Measurements from ENCODE around the gene ZNF274. TPM values are rescaled to one million over a fixed set of nuclear protein-coding genes. Genes with fewer than 3 reads are reported as not detected.

Gene ZNF274
- total RNA-seq, 1 experiment from 2014 or later, result 14.1 TPM

- no peaks in the 10 kb centered on the region for H3K9me2 ChIP-seq (replicated peaks; ENCODE audit: insufficient read depth, low read length)
- no peak overlapping the region for H3K27ac ChIP-seq (ENCODE audit: low read length)
- H3K36me3 ChIP-seq (ENCODE audit: insufficient read depth, low read length), result no peaks in the 10 kb centered on the region; the same call in 1 of the 2 replicates
- H3K79me2 ChIP-seq (ENCODE audit: low read length), result peaks cover 3% of the 10 kb centered on the region
- H3K9me3 ChIP-seq (ENCODE audit: low read length), result peaks cover 49% of the 10 kb centered on the region
- H3K4me3 ChIP-seq (ENCODE audit: low read length), result no peak overlapping the region
- peaks cover 6% of the 10 kb centered on the region for H3K4me1 ChIP-seq (ENCODE audit: low read length)
- no peak overlapping the region for H2AFZ ChIP-seq (ENCODE audit: low read length)
- H3K4me2 ChIP-seq (ENCODE audit: low read depth, low read length, poor library complexity, severe bottlenecking), result no peak overlapping the region
- no peak for DNase-seq
- H3K9ac ChIP-seq (ENCODE audit: low read length), result no peak overlapping the region
- H3K27me3 ChIP-seq (ENCODE audit: low read length), result no peaks in the 10 kb centered on the region
- H4K20me1 ChIP-seq (ENCODE audit: insufficient read depth, low read depth, low read length), result no peaks in the 10 kb centered on the region
Measured at GRCh38 chr19:58154679-58155648, 27.9 kb upstream of the ZNF274 start.

- DNase-seq, result no peak
- H4K20me1 ChIP-seq (ENCODE audit: insufficient read depth, low read depth, low read length), result no peaks in the 10 kb centered on the region
- H3K4me3 ChIP-seq (ENCODE audit: low read length), result no peak overlapping the region
- no peaks in the 10 kb centered on the region for H3K4me1 ChIP-seq (ENCODE audit: low read length)
- H3K27me3 ChIP-seq (ENCODE audit: low read length), result no peaks in the 10 kb centered on the region
- H2AFZ ChIP-seq (ENCODE audit: low read length), result no peak overlapping the region
- H3K79me2 ChIP-seq (ENCODE audit: low read length), result no peaks in the 10 kb centered on the region
- H3K27ac ChIP-seq (ENCODE audit: low read length), result no peak overlapping the region
- H3K9me3 ChIP-seq (ENCODE audit: low read length), result peaks cover 47% of the 10 kb centered on the region
- no peak overlapping the region for H3K9ac ChIP-seq (ENCODE audit: low read length)
- no peaks in the 10 kb centered on the region for H3K9me2 ChIP-seq (replicated peaks; ENCODE audit: insufficient read depth, low read length)
- H3K36me3 ChIP-seq (ENCODE audit: insufficient read depth, low read length), result no peaks in the 10 kb centered on the region
- no peak overlapping the region for H3K4me2 ChIP-seq (ENCODE audit: low read depth, low read length, poor library complexity, severe bottlenecking)
Measured at GRCh38 chr19:58157045-58157728, 25.7 kb upstream of the ZNF274 start.

GRCh38 chr19:58166268-58166667 lies 16.6 kb upstream of the ZNF274 start:
- no peaks in the 10 kb centered on the region for H3K27me3 ChIP-seq (ENCODE audit: low read length)
- no peak for DNase-seq
- H4K20me1 ChIP-seq (ENCODE audit: insufficient read depth, low read depth, low read length), result no peaks in the 10 kb centered on the region
- H3K4me1 ChIP-seq (ENCODE audit: low read length), result no peaks in the 10 kb centered on the region
- H3K9ac ChIP-seq (ENCODE audit: low read length), result no peak overlapping the region
- no peak overlapping the region for H3K4me2 ChIP-seq (ENCODE audit: low read depth, low read length, poor library complexity, severe bottlenecking)
- H3K4me3 ChIP-seq (ENCODE audit: low read length), result no peak overlapping the region
- H2AFZ ChIP-seq (ENCODE audit: low read length), result no peak overlapping the region
- no peaks in the 10 kb centered on the region; the same call in 1 of the 2 replicates for H3K36me3 ChIP-seq (ENCODE audit: insufficient read depth, low read length)
- H3K9me2 ChIP-seq (replicated peaks; ENCODE audit: insufficient read depth, low read length), result no peaks in the 10 kb centered on the region
- H3K79me2 ChIP-seq (ENCODE audit: low read length), result no peaks in the 10 kb centered on the region
- peaks cover 65% of the 10 kb centered on the region for H3K9me3 ChIP-seq (ENCODE audit: low read length)
- no peak overlapping the region for H3K27ac ChIP-seq (ENCODE audit: low read length)

- DNase-seq, result no peak
- Histone ChIP-seq H3K9me3 (ENCODE audit: low read length) (peaks cover 62% of the 10 kb centered on the region), H3K27ac (ENCODE audit: low read length) (no peak overlapping the region), H3K4me3 (ENCODE audit: low read length) (no peak overlapping the region), H3K36me3 (ENCODE audit: insufficient read depth, low read length) (no peaks in the 10 kb centered on the region; the same call in 1 of the 2 replicates), H2AFZ (ENCODE audit: low read length) (no peak overlapping the region), H4K20me1 (ENCODE audit: insufficient read depth, low read depth, low read length) (no peaks in the 10 kb centered on the region), H3K4me1 (ENCODE audit: low read length) (no peaks in the 10 kb centered on the region), H3K9me2 (replicated peaks; ENCODE audit: insufficient read depth, low read length) (no peaks in the 10 kb centered on the region), H3K27me3 (ENCODE audit: low read length) (no peaks in the 10 kb centered on the region), H3K79me2 (ENCODE audit: low read length) (no peaks in the 10 kb centered on the region), H3K4me2 (ENCODE audit: low read depth, low read length, poor library complexity, severe bottlenecking) (no peak overlapping the region), H3K9ac (ENCODE audit: low read length) (no peak overlapping the region)
Measured at GRCh38 chr19:58166708-58167280, 16.1 kb upstream of the ZNF274 start.

GRCh38 chr19:58170860-58171259 lies 12.0 kb upstream of the ZNF274 start:
- H3K27me3 ChIP-seq (ENCODE audit: low read length), result no peaks in the 10 kb centered on the region
- H3K4me3 ChIP-seq (ENCODE audit: low read length), result no peak overlapping the region
- H3K9me3 ChIP-seq (ENCODE audit: low read length), result peaks cover 46% of the 10 kb centered on the region
- no peaks in the 10 kb centered on the region for H4K20me1 ChIP-seq (ENCODE audit: insufficient read depth, low read depth, low read length)
- no peak for DNase-seq
- H3K4me1 ChIP-seq (ENCODE audit: low read length), result no peaks in the 10 kb centered on the region
- no peaks in the 10 kb centered on the region for H3K9me2 ChIP-seq (replicated peaks; ENCODE audit: insufficient read depth, low read length)
- no peak overlapping the region for H3K9ac ChIP-seq (ENCODE audit: low read length)
- no peaks in the 10 kb centered on the region for H3K36me3 ChIP-seq (ENCODE audit: insufficient read depth, low read length)
- H3K27ac ChIP-seq (ENCODE audit: low read length), result no peak overlapping the region
- no peaks in the 10 kb centered on the region for H3K79me2 ChIP-seq (ENCODE audit: low read length)
- H3K4me2 ChIP-seq (ENCODE audit: low read depth, low read length, poor library complexity, severe bottlenecking), result no peak overlapping the region
- H2AFZ ChIP-seq (ENCODE audit: low read length), result no peak overlapping the region

GRCh38 chr19:58181902-58182576 lies 822 bp upstream of the ZNF274 start:
- Histone ChIP-seq H3K4me3 (ENCODE audit: low read length) (peak overlapping the region; percentile 75), H3K27ac (ENCODE audit: low read length) (peak overlapping the region; percentile 41; the same call in 1 of the 2 replicates), H3K9me3 (ENCODE audit: low read length) (peaks cover 45% of the 10 kb centered on the region), H2AFZ (ENCODE audit: low read length) (peak overlapping the region; percentile 75; the same call in 1 of the 2 replicates), H3K4me1 (ENCODE audit: low read length) (peaks cover 7% of the 10 kb centered on the region), H3K9me2 (replicated peaks; ENCODE audit: insufficient read depth, low read length) (no peaks in the 10 kb centered on the region), H3K9ac (ENCODE audit: low read length) (peak overlapping the region; percentile 49), H4K20me1 (ENCODE audit: insufficient read depth, low read depth, low read length) (no peaks in the 10 kb centered on the region), H3K36me3 (ENCODE audit: insufficient read depth, low read length) (peaks cover 23% of the 10 kb centered on the region), H3K79me2 (ENCODE audit: low read length) (peaks cover 11% of the 10 kb centered on the region), H3K4me2 (ENCODE audit: low read depth, low read length, poor library complexity, severe bottlenecking) (peak overlapping the region; percentile 72), H3K27me3 (ENCODE audit: low read length) (no peaks in the 10 kb centered on the region)
- peak; percentile 90 for DNase-seq

- peak overlapping the region; percentile 75 for H3K4me3 ChIP-seq (ENCODE audit: low read length)
- no peaks in the 10 kb centered on the region for H4K20me1 ChIP-seq (ENCODE audit: insufficient read depth, low read depth, low read length)
- H2AFZ ChIP-seq (ENCODE audit: low read length), result peak overlapping the region; percentile 75; the same call in 1 of the 2 replicates
- peaks cover 28% of the 10 kb centered on the region for H3K36me3 ChIP-seq (ENCODE audit: insufficient read depth, low read length)
- peak overlapping the region; percentile 81 for H3K9ac ChIP-seq (ENCODE audit: low read length)
- peaks cover 41% of the 10 kb centered on the region for H3K9me3 ChIP-seq (ENCODE audit: low read length)
- H3K79me2 ChIP-seq (ENCODE audit: low read length), result peaks cover 11% of the 10 kb centered on the region
- H3K27me3 ChIP-seq (ENCODE audit: low read length), result no peaks in the 10 kb centered on the region
- peaks cover 7% of the 10 kb centered on the region for H3K4me1 ChIP-seq (ENCODE audit: low read length)
- H3K4me2 ChIP-seq (ENCODE audit: low read depth, low read length, poor library complexity, severe bottlenecking), result peak overlapping the region; percentile 72
- DNase-seq, result peak; percentile 91
- H3K9me2 ChIP-seq (replicated peaks; ENCODE audit: insufficient read depth, low read length), result no peaks in the 10 kb centered on the region
- peak overlapping the region; percentile 82 for H3K27ac ChIP-seq (ENCODE audit: low read length)
Measured at GRCh38 chr19:58182577-58182988, 278 bp upstream of the ZNF274 start.
